GM12878 (cell line): ENCODE results near the gene CXADR. TPM values are rescaled to one million over a fixed set of nuclear protein-coding genes. Genes with fewer than 3 reads are reported as not detected.

Experiments
- ATAC-seq: fragments of 200-7000 bp; cut with Tn5 transposase; 3 replicates; pipeline ENCODE4 v1.9.1; 2020; ENCODE audit warnings: mild to moderate bottlenecking, moderate library complexity
- BruUV-seq: library from RNA; stranded (reverse); fragments of 400-500 nt; replicated peaks from 2 replicates; lab custom pipeline; 2021; lab: Mats Ljungman, UMichigan
- CTCF ChIA-PET: fragments of 300-600 bp; sonication (Branson Sonifier 250); formaldehyde crosslinking; extraction: SDS; loops from one replicate; lab custom pipeline; 2021; ENCODE audit warnings: inconsistent platforms; lab: Yijun Ruan, JAX
- POLR2A ChIA-PET: fragments of 350-600 bp; formaldehyde crosslinking; extraction: SDS; loops from one replicate; lab custom pipeline; 2021; ENCODE audit warnings: inconsistent platforms; lab: Charles Lee
- RAD21 ChIA-PET: fragments of 300-600 bp; sonication (Branson Sonifier 250); formaldehyde crosslinking; loops from one replicate; lab custom pipeline; 2023; ENCODE audit warnings: antibody characterized with exemption; ENCODE audit not compliant: unreplicated experiment; lab: Charles Lee
- SMC1A ChIA-PET: fragments of 300-600 bp; sonication (Branson Sonifier 250); formaldehyde crosslinking; loops from one replicate; lab custom pipeline; 2023; ENCODE audit not compliant: unreplicated experiment, uncharacterized antibody; lab: Charles Lee
- DNase-seq: peaks from one replicate; pipeline ENCODE4 v3.0.0-alpha.2; 2011; ENCODE audit warnings: low read depth, low spot score
- FAIRE-seq: peaks from 3 replicates; lab custom pipeline; 2011; peaks lifted over from hg19 to GRCh38; lab: Jason Lieb, UNC
- H2AFZ ChIP-seq: 2 replicates; pipeline ENCODE4 v1.6.0; 2011; ENCODE audit warnings: low read depth, low read length, control low read depth; ENCODE audit not compliant: control insufficient read depth
- H3K27ac ChIP-seq: 2 replicates; pipeline ENCODE4 v1.5.1; 2011; ENCODE audit warnings: control low read depth; ENCODE audit not compliant: control insufficient read depth, insufficient read depth
- H3K27me3 ChIP-seq, 2 experiments: replicated peaks in 1 of 2; 2 replicates each; pipeline versions ENCODE4 v1.6.0 to v1.6.1; 2011; ENCODE audit warnings: low read length in 1 of 2; ENCODE audit not compliant: control insufficient read depth in 2 of 2, insufficient read depth in 2 of 2
- H3K36me3 ChIP-seq, 2 experiments: 2 replicates each; pipeline ENCODE4 v1.5.1; 2011; ENCODE audit warnings: low read length in 1 of 2; ENCODE audit not compliant: control insufficient read depth in 2 of 2, insufficient read depth in 2 of 2
- H3K4me1 ChIP-seq: 2 replicates; pipeline ENCODE4 v1.6.1; 2011; ENCODE audit warnings: mild to moderate bottlenecking, low read length, moderate library complexity, mixed read lengths; ENCODE audit not compliant: control insufficient read depth, insufficient read depth
- H3K4me2 ChIP-seq: 2 replicates; pipeline ENCODE4 v1.6.0; 2011; ENCODE audit warnings: control low read depth; ENCODE audit not compliant: control insufficient read depth, insufficient read depth
- H3K4me3 ChIP-seq: fragments of 200-600 bp; sonication (generic); 2 replicates; pipeline ENCODE4 v1.5.1; 2016
- H3K79me2 ChIP-seq: 2 replicates; pipeline ENCODE4 v1.6.0; 2011; ENCODE audit warnings: low read length; ENCODE audit not compliant: control insufficient read depth, insufficient read depth
- H3K9ac ChIP-seq: 2 replicates; pipeline ENCODE4 v1.8.0; 2011; ENCODE audit warnings: low read length, control low read depth, mixed read lengths; ENCODE audit not compliant: control insufficient read depth, insufficient read depth
- H3K9me3 ChIP-seq: replicated peaks from 3 replicates; pipeline ENCODE4 v1.5.1; 2011; ENCODE audit warnings: mild to moderate bottlenecking, low read length; ENCODE audit not compliant: control insufficient read depth, insufficient read depth
- H4K20me1 ChIP-seq: 2 replicates; pipeline ENCODE4 v1.6.0; 2011; ENCODE audit not compliant: control insufficient read depth, insufficient read depth
- CBX3 ChIP-seq: fragments of 200-600 bp; sonication (generic); IDR thresholded peaks from 2 replicates; pipeline ENCODE4 v1.6.1; 2016; ENCODE audit warnings: low read depth, borderline replicate concordance
- CEBPZ ChIP-seq: fragments of 150-350 bp; IDR thresholded peaks from 2 replicates; pipeline ENCODE4 v1.6.1; 2016; ENCODE audit warnings: low read depth, low read length
- EZH2 ChIP-seq: IDR thresholded peaks from 2 replicates; pipeline ENCODE4 v1.6.1; 2012; ENCODE audit warnings: low read depth, mild to moderate bottlenecking, control low read depth, inconsistent platforms, low read length, borderline replicate concordance; ENCODE audit not compliant: control insufficient read depth
- FOXM1 ChIP-seq: IDR thresholded peaks from 2 replicates; pipeline ENCODE4 v1.6.1; 2012; ENCODE audit warnings: low read depth, mild to moderate bottlenecking, inconsistent platforms, low read length, moderate library complexity
- IKZF1 ChIP-seq: fragments of 450-650 bp; conservative IDR thresholded peaks from 2 replicates; pipeline ENCODE4 v1.6.1; 2017; ENCODE audit warnings: antibody characterized with exemption, mild to moderate bottlenecking
- MAX ChIP-seq: IDR thresholded peaks from 2 replicates; pipeline ENCODE4 v1.6.1; 2012; ENCODE audit warnings: low read depth, low read length, improper control_type of control experiment
- RUNX3 ChIP-seq: IDR thresholded peaks from 2 replicates; pipeline ENCODE4 v1.6.1; 2012; ENCODE audit warnings: low read length, inconsistent platforms
- STAT1 ChIP-seq: fragments of 450-650 bp; conservative IDR thresholded peaks from 2 replicates; pipeline ENCODE4 v1.6.1; 2014; ENCODE audit warnings: antibody characterized with exemption, mild to moderate bottlenecking
- SUZ12 ChIP-seq: fragments of 200-600 bp; sonication (generic); IDR thresholded peaks from one replicate; pipeline ENCODE4 v1.6.1; 2018; ENCODE audit warnings: antibody characterized with exemption, mild to moderate bottlenecking; ENCODE audit not compliant: unreplicated experiment
- ZBTB11 ChIP-seq: fragments of 450-650 bp; formaldehyde crosslinking; IDR thresholded peaks from 2 replicates; pipeline ENCODE4 v1.5.0; 2022; ENCODE audit warnings: mild to moderate bottlenecking, missing genetic modification characterization
- ZNF384 ChIP-seq: IDR thresholded peaks from 2 replicates; pipeline ENCODE4 v1.6.1; 2012; ENCODE audit warnings: low read depth, mild to moderate bottlenecking, low read length, improper control_type of control experiment, borderline replicate concordance
- WGBS: methylation state at CpG from one replicate; pipeline ENCODE4 v1.1.6; 2016; ENCODE audit warnings: low lambda C conversion rate; ENCODE audit not compliant: insufficient replicate concordance, insufficient coverage; ENCODE audit errors: missing lambda C conversion rate; 5-methylcytosine and 5-hydroxymethylcytosine counted together
- in situ Hi-C: fragments of 300-500 bp; cut with MboI; formaldehyde crosslinking; loops from 9 replicates; pipeline ENCODE4 v1.14.3; 2018; ENCODE audit warnings: mixed read lengths
- intact Hi-C: fragments of 100-400 bp; cut with micrococcal nuclease; formaldehyde crosslinking; loops from one replicate; pipeline ENCODE4 v1.14.2; 2022; ENCODE audit not compliant: unreplicated experiment
- polyA plus RNA-seq, 11 experiments: library from polyadenylated mRNA; depleted of rRNA in 4 of 11; unstranded in 6 of 11; stranded (reverse) in 5 of 11; fragments of >200 nt; fragmentation: Nextera tagmentation in 4 of 11; fragmentation: Illumina TruSeq in 1 of 11; extraction: Ambion mirVana in 4 of 11; extraction: Trizol in 1 of 11; gene quantifications; 1 replicate in 1 of 11; 2 replicates in 10 of 11; pipeline versions ENCODE4 v1.2.1 to v1.2.3, GENCODE V29; 2011 to 2016; ENCODE audit warnings: inconsistent platforms in 2 of 11, missing spikeins in 2 of 11, low read depth in 1 of 11
- total RNA-seq, 4 experiments: library from RNA; depleted of rRNA in 3 of 4; stranded (reverse); fragments of >200 nt in 3 of 4; fragmentation: Illumina TruSeq in 1 of 4; extraction: Trizol in 1 of 4; gene quantifications; 2 replicates each; pipeline versions ENCODE4 v1.2.1 to v1.2.3, GENCODE V29; 2013 to 2021

CXADR gene
- total and polyA plus RNA-seq, 10 of the 15 experiments (the other 5 are each of a cell fraction or from before 2014, with no cell fraction given): 0.01 to 0.64 (median 0.13) TPM

- TF ChIP-seq SUZ12 (no peak), RUNX3 (peak; percentile 14; the same call in 1 of the 2 replicates)
- no peak overlapping the region for H3K9ac ChIP-seq
- no TSS peak for BruUV-seq
- H3K79me2 ChIP-seq: no peaks in the 10 kb centered on the region
- no peaks in the 10 kb centered on the region for H3K9me3 ChIP-seq
- H3K4me3 ChIP-seq: no peak overlapping the region
- H4K20me1 ChIP-seq: no peaks in the 10 kb centered on the region
- POLR2A ChIA-PET: no interaction called here
- H2AFZ ChIP-seq: no peak overlapping the region
- SMC1A ChIA-PET: no interaction called here
- no peak for DNase-seq
- no peaks in the 10 kb centered on the region for H3K4me1 ChIP-seq
- no peak for FAIRE-seq
- no peaks in the 10 kb centered on the region for H3K27me3 ChIP-seq
- no peaks in the 10 kb centered on the region for H3K36me3 ChIP-seq
- H3K4me2 ChIP-seq: no peak overlapping the region
- in situ Hi-C loops (no loop called here), intact Hi-C loops (no loop called here)
- ATAC-seq: no peak
- CTCF ChIA-PET: no interaction called here
- H3K27ac ChIP-seq: no peak overlapping the region
- RAD21 ChIA-PET: no interaction called here
- 2% methylated on average over 3 of the region's 3 CpGs for whole genome bisulfite sequencing
Observed at GRCh38 chr21:17532292-17532691, 19.4 kb downstream of the CXADR start.

GRCh38 chr21:17536381-17536780 lies 23.5 kb downstream of the CXADR start:
- no peak for FAIRE-seq
- no peaks in the 10 kb centered on the region for H3K36me3 ChIP-seq
- H3K4me1 ChIP-seq: no peaks in the 10 kb centered on the region
- H3K27me3 ChIP-seq: no peaks in the 10 kb centered on the region
- SMC1A ChIA-PET: interaction anchor here (1.7 kb wide), 1 partner anchor 149 kb away, joined by 4 read pairs; no protein-coding TSS in a partner anchor
- CTCF ChIA-PET: interaction anchor here (0.5 to 1.2 kb wide), 2 partner anchors 18 to 56 kb away, joined by 3 read pairs; no protein-coding TSS in a partner anchor
- H4K20me1 ChIP-seq: no peaks in the 10 kb centered on the region
- no peak overlapping the region for H3K9ac ChIP-seq
- no peak overlapping the region for H3K4me3 ChIP-seq
- no peak for ATAC-seq
- POLR2A ChIA-PET: no interaction called here
- DNase-seq: no peak
- no peaks in the 10 kb centered on the region for H3K9me3 ChIP-seq
- no peak overlapping the region for H3K27ac ChIP-seq
- in situ Hi-C loops: no loop called here
- no peaks in the 10 kb centered on the region for H3K79me2 ChIP-seq
- WGBS: 5% methylated on average over 3 of the region's 3 CpGs
- no TSS peak for BruUV-seq
- no peak overlapping the region for H2AFZ ChIP-seq
- intact Hi-C loops: no loop called here
- RAD21 ChIA-PET: no interaction called here
- no peak overlapping the region for H3K4me2 ChIP-seq
- TF ChIP-seq ZNF384 (no peak), FOXM1 (no peak), STAT1 (no peak), CBX3 (no peak), ZBTB11 (CRISPR knock-in tag) (no peak), MAX (no peak), IKZF1 (no peak), CEBPZ (no peak), EZH2 (no peak)
